ENCODE results near the gene GNG12. TPM values are rescaled to one million over a fixed set of nuclear protein-coding genes. Genes with fewer than 3 reads are reported as not detected.

The GNG12 gene
- total RNA-seq, 2 donors from 2014 or later, result 49.4 to 61.5 TPM

GRCh38 chr1:67777016-67777415 is 56.3 kb downstream of the GNG12 start:
- DNase-seq (ENCODE audit: low spot score), result no peak
- H3K36me3 ChIP-seq, result no peaks in the 10 kb centered on the region

GRCh38 chr1:67773462-67773861 is 59.8 kb downstream of the GNG12 start:
- Histone ChIP-seq H3K27me3 (replicated peaks; ENCODE audit: insufficient read depth) (no peaks in the 10 kb centered on the region), H3K4me3 (no peak overlapping the region), H3K9me3 (no peaks in the 10 kb centered on the region), H3K4me1 (replicated peaks) (no peaks in the 10 kb centered on the region), H3K27ac (no peak overlapping the region), H3K36me3 (no peaks in the 10 kb centered on the region)
- DNase-seq (ENCODE audit: low spot score), result no peak
- intact Hi-C loops (cut with DNase I), result no loop called here
- no peak for TF ChIP-seq CTCF (IDR thresholded peaks at IDR 0.05)
- no peak for TF ChIP-seq POLR2A (IDR thresholded peaks at IDR 0.05)
- no peak for TF ChIP-seq POLR2AphosphoS5 (IDR thresholded peaks at IDR 0.05)
- WGBS, result 95% methylated on average over 4 of the region's 4 CpGs

More at GRCh38 chr1:67777016-67777415, 56.3 kb downstream of the GNG12 start:
- Histone ChIP-seq H3K27ac (peak overlapping the region in 1 of 2 donors; percentile 5), H3K4me1 (replicated peaks) (no peaks in the 10 kb centered on the region), H3K4me3 (no peak overlapping the region), H3K9me3 (no peaks in the 10 kb centered on the region), H3K27me3 (replicated peaks; ENCODE audit: insufficient read depth) (no peaks in the 10 kb centered on the region)
- TF ChIP-seq POLR2AphosphoS5 (IDR thresholded peaks at IDR 0.05) (no peak), CTCF (IDR thresholded peaks at IDR 0.05) (no peak), POLR2A (IDR thresholded peaks at IDR 0.05) (no peak)
- intact Hi-C loops (cut with DNase I), result no loop called here

GRCh38 chr1:67771749-67772148 is 61.5 kb downstream of the GNG12 start:
- TF ChIP-seq CTCF (IDR thresholded peaks at IDR 0.05), result no peak
- no peak for TF ChIP-seq POLR2A (IDR thresholded peaks at IDR 0.05)
- TF ChIP-seq POLR2AphosphoS5 (IDR thresholded peaks at IDR 0.05), result no peak
- WGBS, result 22% methylated on average over 1 of the region's 1 CpG
- DNase-seq (ENCODE audit: low spot score), result no peak
- Histone ChIP-seq H3K4me1 (replicated peaks) (no peaks in the 10 kb centered on the region), H3K4me3 (no peak overlapping the region), H3K36me3 (no peaks in the 10 kb centered on the region), H3K27ac (no peak overlapping the region), H3K9me3 (no peaks in the 10 kb centered on the region), H3K27me3 (replicated peaks; ENCODE audit: insufficient read depth) (no peaks in the 10 kb centered on the region)
- intact Hi-C loops (cut with DNase I), result no loop called here

- Histone ChIP-seq H3K27me3 (replicated peaks; ENCODE audit: insufficient read depth) (no peaks in the 10 kb centered on the region), H3K4me3 (no peak overlapping the region), H3K27ac (no peak overlapping the region), H3K36me3 (no peaks in the 10 kb centered on the region), H3K9me3 (no peaks in the 10 kb centered on the region), H3K4me1 (replicated peaks) (no peaks in the 10 kb centered on the region)
- TF ChIP-seq CTCF (IDR thresholded peaks at IDR 0.05), result no peak
- TF ChIP-seq POLR2A (IDR thresholded peaks at IDR 0.05), result no peak
- TF ChIP-seq POLR2AphosphoS5 (IDR thresholded peaks at IDR 0.05), result no peak
- 88% methylated on average over 6 of the region's 6 CpGs for WGBS
- no peak for DNase-seq (ENCODE audit: low spot score)
- intact Hi-C loops (cut with DNase I), result no loop called here
Observed at GRCh38 chr1:67771152-67771551, 62.1 kb downstream of the GNG12 start.

GRCh38 chr1:67769633-67770256 is 63.5 kb downstream of the GNG12 start:
- Histone ChIP-seq H3K27me3 (replicated peaks; ENCODE audit: insufficient read depth) (no peaks in the 10 kb centered on the region), H3K36me3 (no peaks in the 10 kb centered on the region), H3K9me3 (no peaks in the 10 kb centered on the region), H3K4me1 (replicated peaks) (no peaks in the 10 kb centered on the region), H3K27ac (no peak overlapping the region), H3K4me3 (no peak overlapping the region)
- no peak for TF ChIP-seq POLR2AphosphoS5 (IDR thresholded peaks at IDR 0.05)
- TF ChIP-seq POLR2A (IDR thresholded peaks at IDR 0.05), result no peak
- TF ChIP-seq CTCF (IDR thresholded peaks at IDR 0.05), result no peak
- intact Hi-C loops (cut with DNase I), result loop anchor here (5.0 kb wide), 2 partner anchors 58 to 573 kb away; no protein-coding TSS in a partner anchor
- WGBS, result 83% methylated on average over 6 of the region's 6 CpGs
- no peak for DNase-seq (ENCODE audit: low spot score)

All from prostate gland (tissue), 2 donors.